NK-92 (cell line): Measurements from ENCODE around the gene SPP1.
"Not testable (repeated sequence)": the region's sequence is repeated elsewhere in the genome, so short reads cannot be mapped to it uniquely, and the experiment has no call there.

ENCODE experiments used
- DNase-seq: peaks from one replicate; lab custom pipeline; 2025; ENCODE audit not compliant: unreplicated experiment; lab: John Stamatoyannopoulos, UW

Gene SPP1

DNA sequence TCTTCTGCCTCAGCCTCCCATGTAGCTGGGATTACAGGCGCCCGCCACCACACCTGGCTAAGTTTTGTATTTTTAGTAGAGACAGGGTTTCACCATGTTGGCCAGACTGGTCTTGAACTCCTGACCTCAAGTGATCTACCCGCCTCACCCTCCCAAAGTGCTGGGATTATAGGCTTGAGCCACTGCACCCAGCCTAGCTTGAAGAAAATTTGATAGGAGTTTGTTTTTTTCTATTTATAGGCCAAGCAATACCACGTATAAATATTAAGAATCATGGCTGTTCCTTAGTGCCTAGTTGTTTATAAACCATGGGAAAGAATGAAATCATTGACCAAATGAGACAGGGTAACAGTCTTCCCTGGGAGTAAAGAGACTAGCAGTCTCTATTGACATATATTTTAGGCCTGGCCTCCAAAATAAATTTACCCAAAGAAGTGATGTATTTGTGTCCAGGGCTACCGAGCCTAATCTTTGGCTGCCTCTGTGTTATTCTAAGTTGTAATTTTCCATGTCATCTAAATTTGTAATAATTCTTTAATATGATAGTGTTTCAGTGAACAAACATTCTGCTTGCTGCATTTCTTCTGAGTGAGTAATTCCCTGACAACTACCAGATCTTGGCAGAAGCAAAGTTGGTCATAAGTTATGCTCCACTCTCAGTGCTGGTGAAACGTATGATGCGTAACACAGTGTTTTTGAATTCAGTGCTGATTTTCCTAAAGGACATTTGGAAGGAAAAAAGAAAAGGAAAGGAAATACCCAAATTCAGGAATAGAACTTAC, 42.2 kb downstream of the SPP1 start:
- DNase-seq = no peak

GRCh38 chr4:88018466-88018865, 43.0 kb downstream of the SPP1 start:
- DNase-seq = no peak

- DNase-seq = no peak
These were observed 46.3 kb downstream of the SPP1 start for GRCh38 chr4:88021824-88022223.

DNA sequence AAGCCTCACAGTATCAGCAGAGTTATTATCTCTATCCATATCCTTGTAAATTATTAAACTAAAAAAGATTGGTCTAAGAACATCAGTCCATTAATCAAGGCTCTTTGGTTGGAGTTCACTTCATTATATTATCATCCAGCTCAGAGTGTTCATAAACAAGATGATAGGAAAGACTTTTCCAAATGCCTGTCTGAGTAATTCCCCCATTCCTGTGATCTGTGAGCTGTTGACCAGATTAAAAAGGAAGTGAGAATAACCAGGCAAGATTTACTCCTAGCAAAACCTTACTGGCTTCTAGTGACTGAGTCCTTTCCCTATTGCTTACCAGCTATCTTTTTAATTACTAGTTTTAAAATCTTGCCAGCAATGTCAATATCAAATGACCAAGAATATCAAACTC, 46.8 kb downstream of the SPP1 start:
- no peak for DNase-seq

- not testable (repeated sequence) for DNase-seq
These were observed 50.6 kb downstream of the SPP1 start for GRCh38 chr4:88025868-88026661.

GRCh38 chr4:88027611-88028608, 52.4 kb downstream of the SPP1 start:
- DNase-seq = no peak

- no peak for DNase-seq
These were observed 53.4 kb downstream of the SPP1 start for GRCh38 chr4:88028946-88029345.

GRCh38 chr4:88029556-88029955, 54.0 kb downstream of the SPP1 start:
- DNase-seq = no peak

- DNase-seq = no peak
These were observed 55.2 kb downstream of the SPP1 start for GRCh38 chr4:88030565-88031310.
